Tibial nerve (tissue), 4 donors: ENCODE measurements around the gene SH3YL1.

Experiments used
- EP300 ChIP-seq, 2 donors: sonication (generic); formaldehyde crosslinking; IDR thresholded peaks; one replicate each; pipeline ENCODE4 v1.6.1; 2017; ENCODE audit warnings: antibody characterized with exemption in 2 of 2, mild to moderate bottlenecking in 1 of 2
- POLR2A ChIP-seq, 2 donors: fragments of 450-650 bp; IDR thresholded peaks; one replicate each; pipeline ENCODE4 v1.6.1; 2017; ENCODE audit warnings: antibody characterized with exemption in 2 of 2, mild to moderate bottlenecking in 2 of 2, moderate library complexity in 2 of 2
- TF ChIP-seq, protein P1 (sequence below), 5 experiments: fragments of 200-600 bp in 3 of 5; fragments of 450-650 bp in 2 of 5; sonication (generic) in 3 of 5; IDR thresholded peaks; one replicate each; pipeline ENCODE4 v1.5.1; 2016 to 2019; ENCODE audit warnings: antibody characterized with exemption in 5 of 5, mild to moderate bottlenecking in 3 of 5, moderate library complexity in 2 of 5

DNA sequence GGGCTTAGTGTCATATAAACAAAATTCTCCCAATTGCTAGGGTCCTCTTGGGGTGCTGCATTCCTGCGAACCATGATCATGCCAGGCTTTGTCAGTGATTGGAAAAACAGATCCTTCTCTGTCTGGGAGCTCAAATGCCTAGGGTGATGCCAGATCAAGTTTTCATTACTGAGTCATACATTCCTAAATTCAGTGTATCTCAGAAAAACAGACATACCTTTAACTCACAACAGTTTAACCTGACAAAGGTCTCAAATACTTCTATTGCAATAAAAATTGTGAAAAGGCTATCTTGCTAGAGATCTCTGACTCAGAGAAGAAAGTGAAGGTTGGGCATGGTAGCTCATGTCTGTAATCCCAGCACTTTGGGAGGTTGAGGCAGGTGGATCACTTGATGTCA lies 86.9 kb downstream of the SH3YL1 start:
- TF ChIP-seq, protein P1, sequence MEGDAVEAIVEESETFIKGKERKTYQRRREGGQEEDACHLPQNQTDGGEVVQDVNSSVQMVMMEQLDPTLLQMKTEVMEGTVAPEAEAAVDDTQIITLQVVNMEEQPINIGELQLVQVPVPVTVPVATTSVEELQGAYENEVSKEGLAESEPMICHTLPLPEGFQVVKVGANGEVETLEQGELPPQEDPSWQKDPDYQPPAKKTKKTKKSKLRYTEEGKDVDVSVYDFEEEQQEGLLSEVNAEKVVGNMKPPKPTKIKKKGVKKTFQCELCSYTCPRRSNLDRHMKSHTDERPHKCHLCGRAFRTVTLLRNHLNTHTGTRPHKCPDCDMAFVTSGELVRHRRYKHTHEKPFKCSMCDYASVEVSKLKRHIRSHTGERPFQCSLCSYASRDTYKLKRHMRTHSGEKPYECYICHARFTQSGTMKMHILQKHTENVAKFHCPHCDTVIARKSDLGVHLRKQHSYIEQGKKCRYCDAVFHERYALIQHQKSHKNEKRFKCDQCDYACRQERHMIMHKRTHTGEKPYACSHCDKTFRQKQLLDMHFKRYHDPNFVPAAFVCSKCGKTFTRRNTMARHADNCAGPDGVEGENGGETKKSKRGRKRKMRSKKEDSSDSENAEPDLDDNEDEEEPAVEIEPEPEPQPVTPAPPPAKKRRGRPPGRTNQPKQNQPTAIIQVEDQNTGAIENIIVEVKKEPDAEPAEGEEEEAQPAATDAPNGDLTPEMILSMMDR (IDR thresholded peaks at IDR 0.05), result no peak
- TF ChIP-seq POLR2A (IDR thresholded peaks at IDR 0.05), result no peak
- TF ChIP-seq EP300 (IDR thresholded peaks at IDR 0.05), result no peak
